ENCODE data around the gene ANTKMT. TPM values are rescaled to one million over a fixed set of nuclear protein-coding genes. Genes with fewer than 3 reads are reported as not detected.
A peak's percentile ranks its signal among the peaks of the same experiment; 100 is the strongest.

Gene ANTKMT
- total RNA-seq, 2 donors from 2014 or later: 36.9 to 40.6 TPM

GRCh38 chr16:728890-729744, 8.2 kb downstream of the ANTKMT start:
- H3K4me3 Mint-ChIP-seq: peak overlapping the region; percentile 44
- no peak overlapping the region for H3K27ac Mint-ChIP-seq
- TF ChIP-seq, protein P1, sequence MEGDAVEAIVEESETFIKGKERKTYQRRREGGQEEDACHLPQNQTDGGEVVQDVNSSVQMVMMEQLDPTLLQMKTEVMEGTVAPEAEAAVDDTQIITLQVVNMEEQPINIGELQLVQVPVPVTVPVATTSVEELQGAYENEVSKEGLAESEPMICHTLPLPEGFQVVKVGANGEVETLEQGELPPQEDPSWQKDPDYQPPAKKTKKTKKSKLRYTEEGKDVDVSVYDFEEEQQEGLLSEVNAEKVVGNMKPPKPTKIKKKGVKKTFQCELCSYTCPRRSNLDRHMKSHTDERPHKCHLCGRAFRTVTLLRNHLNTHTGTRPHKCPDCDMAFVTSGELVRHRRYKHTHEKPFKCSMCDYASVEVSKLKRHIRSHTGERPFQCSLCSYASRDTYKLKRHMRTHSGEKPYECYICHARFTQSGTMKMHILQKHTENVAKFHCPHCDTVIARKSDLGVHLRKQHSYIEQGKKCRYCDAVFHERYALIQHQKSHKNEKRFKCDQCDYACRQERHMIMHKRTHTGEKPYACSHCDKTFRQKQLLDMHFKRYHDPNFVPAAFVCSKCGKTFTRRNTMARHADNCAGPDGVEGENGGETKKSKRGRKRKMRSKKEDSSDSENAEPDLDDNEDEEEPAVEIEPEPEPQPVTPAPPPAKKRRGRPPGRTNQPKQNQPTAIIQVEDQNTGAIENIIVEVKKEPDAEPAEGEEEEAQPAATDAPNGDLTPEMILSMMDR (conservative IDR thresholded peaks at IDR 0.05): no peak
- 81 to 88% methylated on average over 27 to 55 of the region's 55 CpGs for WGBS, 2 experiments (ENCODE audit: insufficient coverage in 1 of 2, insufficient read length in 1 of 2)
- H3K27me3 ChIP-seq (ENCODE audit: control insufficient read depth, insufficient read depth, low read length, poor library complexity, severe bottlenecking): peaks cover 19% of the 10 kb centered on the region
- peak; percentile 72 for DNase-seq
- no peak overlapping the region for H3K4me3 ChIP-seq (ENCODE audit: low read length)
- peaks cover 3% of the 10 kb centered on the region for H3K4me1 ChIP-seq (ENCODE audit: control insufficient read depth, insufficient read depth, low read length)
- peaks cover 9% of the 10 kb centered on the region for H3K36me3 Mint-ChIP-seq (ENCODE audit: low read depth)
- H3K9me3 Mint-ChIP-seq: no peaks in the 10 kb centered on the region
- no peaks in the 10 kb centered on the region for H3K4me1 Mint-ChIP-seq
- no peak overlapping the region for H3K9ac ChIP-seq (ENCODE audit: extremely low read depth, low read length, poor library complexity, severe bottlenecking)
- H3K27ac ChIP-seq (ENCODE audit: low read depth, low read length): no peak overlapping the region
- H3K9me3 ChIP-seq (ENCODE audit: control insufficient read depth, low read length): no peaks in the 10 kb centered on the region
- peaks cover 10% of the 10 kb centered on the region for H3K36me3 ChIP-seq (ENCODE audit: control insufficient read depth, insufficient read depth, low read length)
- peaks cover 15% of the 10 kb centered on the region for H3K27me3 Mint-ChIP-seq (ENCODE audit: insufficient read depth)

GRCh38 chr16:729768-730665, 9.1 kb downstream of the ANTKMT start:
- H3K27me3 Mint-ChIP-seq (ENCODE audit: insufficient read depth): peaks cover 14% of the 10 kb centered on the region
- no peak overlapping the region for H3K27ac Mint-ChIP-seq
- Histone ChIP-seq H3K27me3 (ENCODE audit: control insufficient read depth, insufficient read depth, low read length, poor library complexity, severe bottlenecking) (peaks cover 19% of the 10 kb centered on the region), H3K27ac (ENCODE audit: low read depth, low read length) (no peak overlapping the region), H3K4me1 (ENCODE audit: control insufficient read depth, insufficient read depth, low read length) (peaks cover 3% of the 10 kb centered on the region), H3K9ac (ENCODE audit: extremely low read depth, low read length, poor library complexity, severe bottlenecking) (no peak overlapping the region), H3K9me3 (ENCODE audit: control insufficient read depth, low read length) (no peaks in the 10 kb centered on the region), H3K36me3 (ENCODE audit: control insufficient read depth, insufficient read depth, low read length) (peaks cover 10% of the 10 kb centered on the region), H3K4me3 (ENCODE audit: low read length) (no peak overlapping the region)
- peaks cover 9% of the 10 kb centered on the region for H3K36me3 Mint-ChIP-seq (ENCODE audit: low read depth)
- DNase-seq: no peak
- H3K4me3 Mint-ChIP-seq: no peak overlapping the region
- WGBS, 2 experiments (ENCODE audit: insufficient coverage in 1 of 2, insufficient read length in 1 of 2): 94 to 97% methylated on average over 24 to 37 of the region's 37 CpGs
- TF ChIP-seq, protein P1 (conservative IDR thresholded peaks at IDR 0.05): no peak
- no peaks in the 10 kb centered on the region for H3K4me1 Mint-ChIP-seq
- H3K9me3 Mint-ChIP-seq: no peaks in the 10 kb centered on the region

DNA sequence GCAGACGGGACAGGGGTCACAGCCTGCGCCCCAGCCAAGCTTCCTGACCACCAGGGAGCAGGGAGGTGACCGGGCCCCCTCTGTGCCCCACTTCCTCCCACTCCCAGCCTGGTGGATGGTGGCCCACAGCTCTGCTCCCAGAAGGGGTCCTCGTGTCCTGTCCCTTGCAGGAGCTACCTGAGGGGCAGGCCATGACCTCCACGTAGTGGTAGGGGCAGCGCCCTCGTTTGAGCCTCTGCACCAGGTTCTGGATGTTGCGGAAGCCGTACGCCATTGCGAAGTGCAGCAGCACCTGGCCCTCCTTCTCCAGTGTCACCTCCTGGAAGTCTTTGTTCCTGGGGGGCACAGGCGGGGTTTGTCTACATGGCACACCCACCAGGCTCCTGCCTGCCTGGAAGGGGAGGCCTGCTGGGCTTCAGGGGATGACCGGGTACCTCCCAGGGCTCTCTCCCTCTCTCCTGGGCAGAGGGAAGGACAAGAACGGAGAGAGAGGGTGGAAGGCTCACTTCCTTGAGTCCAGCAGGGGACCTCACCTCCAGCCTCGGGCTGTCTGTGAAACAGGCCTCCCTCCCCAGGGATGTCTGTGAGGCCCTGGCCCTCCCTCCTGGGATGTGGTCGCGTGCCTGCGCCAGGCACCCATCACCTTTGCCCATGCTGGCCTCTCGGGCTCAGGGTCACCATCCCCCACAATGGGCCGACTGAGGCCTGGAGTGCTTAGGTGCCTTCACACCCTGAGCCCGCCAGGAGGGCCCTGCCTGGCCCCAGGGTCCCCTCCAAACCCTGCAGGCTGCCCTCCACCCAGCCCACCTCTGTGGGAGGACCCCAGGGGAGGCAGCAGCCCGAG, 9.9 kb downstream of the ANTKMT start:
- no peak overlapping the region for H3K4me3 ChIP-seq (ENCODE audit: low read length)

More for the DNA sequence above, 9.9 kb downstream of the ANTKMT start:
- Histone ChIP-seq H3K27me3 (ENCODE audit: control insufficient read depth, insufficient read depth, low read length, poor library complexity, severe bottlenecking) (peaks cover 15% of the 10 kb centered on the region), H3K36me3 (ENCODE audit: control insufficient read depth, insufficient read depth, low read length) (peaks cover 15% of the 10 kb centered on the region), H3K27ac (ENCODE audit: low read depth, low read length) (no peak overlapping the region), H3K9me3 (ENCODE audit: control insufficient read depth, low read length) (no peaks in the 10 kb centered on the region), H3K4me1 (ENCODE audit: control insufficient read depth, insufficient read depth, low read length) (peaks cover 3% of the 10 kb centered on the region), H3K9ac (ENCODE audit: extremely low read depth, low read length, poor library complexity, severe bottlenecking) (no peak overlapping the region)
- H3K36me3 Mint-ChIP-seq (ENCODE audit: low read depth): peaks cover 16% of the 10 kb centered on the region
- H3K9me3 Mint-ChIP-seq: no peaks in the 10 kb centered on the region
- DNase-seq: no peak
- H3K27me3 Mint-ChIP-seq (ENCODE audit: insufficient read depth): peaks cover 6% of the 10 kb centered on the region
- no peak overlapping the region for H3K4me3 Mint-ChIP-seq
- H3K4me1 Mint-ChIP-seq: no peaks in the 10 kb centered on the region
- no peak overlapping the region for H3K27ac Mint-ChIP-seq
- TF ChIP-seq, protein P1 (conservative IDR thresholded peaks at IDR 0.05): no peak
- WGBS, 2 experiments (ENCODE audit: insufficient coverage in 1 of 2, insufficient read length in 1 of 2): 88 to 89% methylated on average over 18 to 22 of the region's 22 CpGs
